NCI-H460 (cell line): ENCODE data around the gene NDUFS3. TPM values are rescaled to one million over a fixed set of nuclear protein-coding genes. Genes with fewer than 3 reads are reported as not detected.
"Not testable (repeated sequence)": the region's sequence is repeated elsewhere in the genome, so short reads cannot be mapped to it uniquely, and the experiment has no call there.

Source experiments
- DNase-seq: peaks from one replicate; pipeline ENCODE4 v3.0.0-alpha.2; 2016; ENCODE audit warnings: low read depth; ENCODE audit errors: extremely low read depth
- polyA plus RNA-seq: library from polyadenylated mRNA; depleted of rRNA; stranded (reverse); fragments of >200 nt; gene quantifications from 2 replicates; pipeline ENCODE4 v1.2.3, GENCODE V29; 2014; cell fraction: nucleus; rRNA removed
- total RNA-seq: library from RNA; depleted of rRNA; stranded (reverse); fragments of >200 nt; shearing (Covaris generic); gene quantifications from 2 replicates; pipeline ENCODE4 v1.2.3, GENCODE V29; 2014; rRNA removed

NDUFS3 gene
- 41.8 and 46.6 TPM in 2 replicates for total RNA-seq
- 105 and 178 TPM in 2 replicates for polyA plus RNA-seq

DNA sequence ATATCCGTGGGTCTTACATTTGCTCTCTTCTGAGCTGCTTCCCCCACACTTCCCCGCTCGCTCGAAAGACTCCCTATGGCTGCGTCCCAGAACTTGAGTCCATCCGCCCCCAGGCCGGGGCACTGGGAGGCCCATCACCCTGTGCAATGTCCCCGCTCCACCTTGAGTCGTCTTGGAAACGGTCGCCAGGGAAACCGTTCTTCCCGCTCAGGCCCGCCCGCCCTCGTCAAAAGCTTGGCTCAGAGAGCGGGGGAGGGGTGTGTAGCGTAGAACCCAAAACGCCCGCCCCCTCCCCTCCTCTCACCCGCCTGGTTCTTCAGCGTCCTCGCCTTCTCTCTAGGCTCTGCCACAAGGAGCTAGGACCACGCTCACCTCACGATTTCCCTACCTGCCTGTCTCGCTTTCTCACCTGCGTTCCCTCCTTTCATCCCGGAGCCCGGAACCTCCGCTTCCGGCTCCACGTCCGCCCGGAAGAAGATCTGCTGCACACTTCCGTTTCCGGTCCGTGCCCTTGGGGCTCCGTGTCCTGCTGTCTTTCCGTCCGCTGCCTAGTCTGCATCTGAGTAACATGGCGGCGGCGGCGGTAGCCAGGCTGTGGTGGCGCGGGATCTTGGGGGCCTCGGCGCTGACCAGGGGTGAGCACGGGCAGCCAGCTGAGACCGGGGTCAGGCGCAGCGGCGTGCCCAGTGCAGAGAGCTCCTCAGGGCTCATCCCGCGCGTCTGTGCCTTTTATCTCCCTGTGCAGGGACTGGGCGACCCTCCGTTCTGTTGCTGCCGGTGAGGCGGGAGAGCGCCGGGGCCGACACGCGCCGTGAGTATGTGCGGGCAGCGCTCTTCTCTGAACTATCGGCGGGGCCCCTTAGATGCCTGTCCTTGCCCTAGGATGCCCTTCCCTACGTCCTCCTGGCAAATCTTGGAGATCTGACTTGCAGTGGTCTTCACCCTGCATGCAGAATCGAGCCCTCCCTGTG lies at the start of gene NDUFS3, which contains the start of gene KBTBD4:
TSS of gene NDUFS3 (plus strand) at position 551 of the 971 bp plus-strand sequence. CDS start at position 569, 18 bp downstream.
TSS of gene KBTBD4 (minus strand) at position 447 of the 971 bp plus-strand sequence. CDS start at position 428, 19 bp downstream.
- DNase-seq: peak; percentile 76

GRCh38 chr11:47529951-47530350 lies 48.9 kb upstream of the NDUFS3 start:
- DNase-seq: no peak

GRCh38 chr11:47530721-47531120 lies 48.2 kb upstream of the NDUFS3 start:
- not testable (repeated sequence) for DNase-seq

GRCh38 chr11:47531666-47532065 lies 47.2 kb upstream of the NDUFS3 start:
- no peak for DNase-seq

- no peak for DNase-seq
Observed at GRCh38 chr11:47532597-47533213, 46.2 kb upstream of the NDUFS3 start.

DNA sequence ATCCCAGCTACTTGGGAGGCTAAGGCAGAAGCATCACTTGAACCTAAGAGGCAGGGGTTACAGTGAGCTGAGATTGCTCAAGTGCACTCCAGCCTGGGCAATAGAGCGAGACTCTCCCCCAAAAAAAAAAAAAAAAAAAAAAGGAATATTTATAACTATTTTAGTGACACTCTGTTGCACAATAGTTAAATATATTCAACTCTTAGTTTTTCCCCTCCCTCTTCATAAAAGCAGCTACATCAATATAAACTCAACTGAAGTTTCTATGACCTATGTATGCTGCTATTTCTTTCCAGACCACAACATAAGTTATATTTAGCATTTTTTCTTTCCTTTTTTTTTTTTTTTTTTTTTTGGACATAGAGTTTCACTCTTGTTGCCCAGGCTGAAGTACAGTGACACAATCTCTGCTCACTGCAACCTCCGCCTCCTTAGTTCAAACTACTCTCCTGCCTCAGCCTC lies 45.2 kb upstream of the NDUFS3 start:
- no peak for DNase-seq

GRCh38 chr11:47534704-47535251 lies 44.1 kb upstream of the NDUFS3 start:
- DNase-seq: no peak

DNA sequence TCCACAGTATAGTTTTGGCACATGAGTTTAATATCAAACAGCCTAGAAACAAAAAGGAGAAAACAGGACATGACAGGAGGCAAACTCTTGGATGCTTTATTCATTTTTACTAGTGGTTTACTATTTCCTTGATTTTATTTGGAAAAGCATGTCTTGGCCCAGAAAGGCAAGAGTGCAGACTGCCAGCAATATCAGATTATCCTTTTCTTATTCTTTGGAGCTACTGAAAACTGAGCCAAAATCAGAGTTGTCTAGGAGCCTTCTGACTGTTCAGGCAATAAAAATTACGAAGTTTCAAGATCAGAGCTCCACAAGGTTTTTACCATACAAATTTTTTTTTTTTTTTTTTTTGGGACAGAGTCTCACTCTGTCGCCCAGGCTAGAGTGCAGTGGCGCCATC lies 42.0 kb upstream of the NDUFS3 start:
- no peak for DNase-seq

DNA sequence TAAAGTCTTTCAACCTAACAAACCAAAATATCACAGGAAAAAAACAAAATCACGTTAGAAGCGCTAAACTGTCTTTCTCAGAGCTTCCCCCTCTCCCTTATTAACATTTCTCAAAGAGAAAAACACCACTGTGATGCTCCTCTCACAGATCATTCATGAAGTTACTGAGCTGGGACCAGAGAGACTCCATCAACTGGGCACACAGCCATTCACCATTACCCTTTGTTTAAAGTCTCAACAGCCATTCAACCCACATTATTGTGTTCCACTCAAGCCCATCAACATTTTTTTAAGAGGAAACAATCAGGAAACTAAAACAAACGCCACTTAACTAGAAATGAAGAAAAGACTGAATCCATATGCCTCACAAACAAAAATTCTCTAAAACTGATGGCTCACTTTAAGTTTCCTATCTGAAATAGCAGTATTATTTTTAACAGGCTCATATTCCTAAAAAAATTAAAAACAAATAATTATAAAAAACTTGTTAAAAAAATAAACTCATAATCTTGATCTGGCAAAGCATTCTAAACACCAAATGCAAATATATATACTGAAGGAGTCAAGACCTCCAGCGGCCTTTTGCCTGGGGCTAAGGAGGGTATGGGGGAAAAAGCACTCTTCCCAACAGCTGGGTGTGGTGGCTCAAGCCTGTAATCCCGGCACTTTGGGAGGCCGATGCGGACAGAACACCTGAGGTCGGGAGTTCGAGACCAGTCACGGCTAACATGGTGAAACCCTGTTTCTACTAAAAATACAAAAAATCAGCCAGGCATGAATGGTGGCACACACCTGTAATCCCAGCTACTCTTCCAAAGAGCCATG lies 39.9 kb upstream of the NDUFS3 start:
- DNase-seq: no peak

DNA sequence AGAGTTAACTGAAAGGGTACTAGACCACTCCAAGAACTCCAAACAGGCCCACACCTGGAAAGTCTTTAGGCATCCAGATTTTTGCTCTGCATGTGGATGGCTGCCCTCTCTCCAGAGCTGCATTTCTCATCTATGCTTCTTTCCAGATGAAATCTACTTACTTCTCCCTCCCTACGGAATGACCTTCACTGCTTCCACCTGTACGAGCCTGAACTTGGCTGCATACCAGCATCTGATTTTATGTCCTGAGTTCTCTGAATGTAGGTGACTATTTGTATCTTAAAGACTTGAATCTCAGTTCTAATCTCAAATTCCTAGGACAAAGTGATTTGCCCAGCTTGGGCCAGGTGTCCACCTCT lies 39.2 kb upstream of the NDUFS3 start:
- DNase-seq: no peak

DNA sequence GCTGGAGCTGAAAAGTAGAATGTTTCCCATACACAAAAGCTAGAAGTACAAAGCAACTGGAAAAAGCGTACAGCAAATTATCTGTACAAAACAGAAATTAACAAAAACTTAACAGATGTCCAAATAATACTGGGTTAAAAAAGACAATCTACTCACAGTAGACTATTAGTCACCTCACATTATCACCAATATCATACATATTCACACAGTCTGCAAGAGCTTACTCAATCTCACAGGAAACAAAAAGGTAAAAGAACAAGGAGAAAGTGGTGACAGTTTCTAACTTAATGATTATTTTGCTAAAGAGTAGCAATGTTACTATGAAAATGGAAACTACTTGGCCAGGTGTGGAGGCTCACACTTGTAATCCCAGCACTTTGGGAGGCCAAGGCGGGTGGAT lies 37.8 kb upstream of the NDUFS3 start:
- DNase-seq: no peak

- DNase-seq: no peak
Observed at GRCh38 chr11:47545298-47545697, 33.6 kb upstream of the NDUFS3 start.

GRCh38 chr11:47546274-47546673 lies 32.6 kb upstream of the NDUFS3 start:
- DNase-seq: not testable (repeated sequence)

GRCh38 chr11:47550288-47551047 lies 28.4 kb upstream of the NDUFS3 start:
- no peak for DNase-seq

GRCh38 chr11:47551086-47551485 lies 27.8 kb upstream of the NDUFS3 start:
- no peak for DNase-seq

- DNase-seq: no peak
Observed at GRCh38 chr11:47552056-47552565, 26.8 kb upstream of the NDUFS3 start.

GRCh38 chr11:47552566-47553405 lies 26.1 kb upstream of the NDUFS3 start, which contains the start of gene CELF1:
CELF1 (minus strand) TSS chr11:47553132; CDS start chr11:47499523, 53,609 bp downstream.
- DNase-seq: peak; percentile 83

DNA sequence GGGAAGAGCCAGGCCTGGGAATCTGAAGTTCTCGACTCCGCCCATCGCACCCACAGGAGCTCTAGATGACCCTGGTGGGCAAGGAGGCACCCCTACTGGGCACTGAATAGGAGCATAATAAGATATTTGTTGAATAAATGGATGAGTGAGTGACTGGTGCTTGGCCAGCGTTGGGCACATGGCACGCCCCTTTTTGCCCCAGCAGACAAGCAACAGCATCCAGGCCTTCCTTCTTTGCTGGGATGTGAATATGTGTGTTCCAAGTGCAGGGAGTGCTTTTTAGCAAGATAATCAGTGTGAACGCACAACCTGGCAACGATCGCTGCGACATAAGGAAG lies 25.5 kb upstream of the NDUFS3 start:
- no peak for DNase-seq
